NCI-H1092 treated with DMSO at 0.1 percent for 48 hours (cell line): ENCODE measurements around the gene CYLD.

ENCODE experiments used
- DNase-seq: peaks from one replicate; lab custom pipeline; 2025; lab: John Stamatoyannopoulos, UW

CYLD gene

GRCh38 chr16:50740736-50741135 lies 1.1 kb upstream of the CYLD start:
- no peak for DNase-seq

- DNase-seq: no peak
These were observed 583 bp upstream of the CYLD start for GRCh38 chr16:50741225-50741780.

- peak; percentile 10 for DNase-seq
These were observed 802 bp downstream of the CYLD start for GRCh38 chr16:50742576-50743200.

GRCh38 chr16:50743581-50744225 lies 1.8 kb downstream of the CYLD start:
- no peak for DNase-seq

- DNase-seq: no peak
These were observed 3.0 kb downstream of the CYLD start for GRCh38 chr16:50744881-50745280.

GRCh38 chr16:50745940-50746339 lies 4.1 kb downstream of the CYLD start:
- no peak for DNase-seq

- peak; percentile 4 for DNase-seq
These were observed 5.5 kb downstream of the CYLD start for GRCh38 chr16:50747207-50747956.

GRCh38 chr16:50751528-50751927 lies 9.6 kb downstream of the CYLD start:
- DNase-seq: no peak

GRCh38 chr16:50752471-50753235 lies 10.8 kb downstream of the CYLD start:
- no peak for DNase-seq

- no peak for DNase-seq
These were observed 14.6 kb downstream of the CYLD start for GRCh38 chr16:50756473-50756872.

- no peak for DNase-seq
These were observed 19.4 kb downstream of the CYLD start for GRCh38 chr16:50761267-50761666.

GRCh38 chr16:50762241-50762640 lies 20.4 kb downstream of the CYLD start:
- DNase-seq: no peak

- no peak for DNase-seq
These were observed 21.3 kb downstream of the CYLD start for GRCh38 chr16:50763211-50763610.

- DNase-seq: no peak
These were observed 23.4 kb downstream of the CYLD start for GRCh38 chr16:50765260-50765659.

GRCh38 chr16:50765861-50766260 lies 24.0 kb downstream of the CYLD start:
- no peak for DNase-seq

GRCh38 chr16:50767197-50767596 lies 25.3 kb downstream of the CYLD start:
- DNase-seq: no peak

- DNase-seq: no peak
These were observed 29.5 kb downstream of the CYLD start for GRCh38 chr16:50771366-50771765.

- DNase-seq: no peak
These were observed 32.5 kb downstream of the CYLD start for GRCh38 chr16:50774405-50774804.

GRCh38 chr16:50774960-50775359 lies 33.1 kb downstream of the CYLD start:
- no peak for DNase-seq

- no peak for DNase-seq
These were observed 34.2 kb downstream of the CYLD start for GRCh38 chr16:50776037-50776436.

GRCh38 chr16:50778284-50779163 lies 36.6 kb downstream of the CYLD start:
- no peak for DNase-seq
